Transverse colon (tissue), 4 donors: ENCODE data around the gene NAA35.

Experiments
- CTCF ChIP-seq, 5 experiments: fragments of 200-600 bp in 3 of 5; fragments of 450-650 bp in 2 of 5; sonication (generic) in 3 of 5; IDR thresholded peaks; 1 replicate in 2 of 5; 2 replicates in 3 of 5; pipeline ENCODE4 v1.5.1; 2016 to 2017; ENCODE audit warnings: antibody characterized with exemption in 5 of 5, inconsistent platforms in 3 of 5, mild to moderate bottlenecking in 2 of 5, moderate library complexity in 1 of 5
- EP300 ChIP-seq: sonication (generic); formaldehyde crosslinking; IDR thresholded peaks from one replicate; pipeline ENCODE4 v1.6.1; 2017; ENCODE audit warnings: antibody characterized with exemption, low read depth
- POLR2A ChIP-seq: fragments of 450-650 bp; IDR thresholded peaks from one replicate; pipeline ENCODE4 v1.6.1; 2016; ENCODE audit warnings: antibody characterized with exemption, mild to moderate bottlenecking, moderate library complexity
- POLR2AphosphoS5 ChIP-seq, 3 donors: sonication (generic); formaldehyde crosslinking; IDR thresholded peaks; one replicate each; pipeline ENCODE4 v1.6.1; 2016; ENCODE audit warnings: antibody characterized with exemption in 3 of 3

GRCh38 chr9:85943757-85944430 lies 2.9 kb downstream of the NAA35 start:
- TF ChIP-seq POLR2A (no peak), CTCF (IDR thresholded peaks at IDR 0.05) (no peak), POLR2AphosphoS5 (IDR thresholded peaks at IDR 0.05) (no peak), EP300 (no peak)
